OCI-LY7 (cell line): ENCODE data around the gene C1orf198.

Source experiments
- EZH2phosphoT487 ChIP-seq: fragments of 200-600 bp; sonication (generic); IDR thresholded peaks from 2 replicates; pipeline ENCODE4 v1.6.1; 2018; ENCODE audit warnings: low read depth, borderline replicate concordance, mild to moderate bottlenecking, mixed run types, antibody characterized with exemption, low read length, moderate library complexity, mixed read lengths
- TF ChIP-seq, protein P1 (sequence below): fragments of 200-600 bp; sonication (generic); conservative IDR thresholded peaks from 2 replicates; pipeline ENCODE4 v1.5.1; 2014; ENCODE audit warnings: mild to moderate bottlenecking, antibody characterized with exemption, low read length, moderate library complexity, mixed read lengths

DNA sequence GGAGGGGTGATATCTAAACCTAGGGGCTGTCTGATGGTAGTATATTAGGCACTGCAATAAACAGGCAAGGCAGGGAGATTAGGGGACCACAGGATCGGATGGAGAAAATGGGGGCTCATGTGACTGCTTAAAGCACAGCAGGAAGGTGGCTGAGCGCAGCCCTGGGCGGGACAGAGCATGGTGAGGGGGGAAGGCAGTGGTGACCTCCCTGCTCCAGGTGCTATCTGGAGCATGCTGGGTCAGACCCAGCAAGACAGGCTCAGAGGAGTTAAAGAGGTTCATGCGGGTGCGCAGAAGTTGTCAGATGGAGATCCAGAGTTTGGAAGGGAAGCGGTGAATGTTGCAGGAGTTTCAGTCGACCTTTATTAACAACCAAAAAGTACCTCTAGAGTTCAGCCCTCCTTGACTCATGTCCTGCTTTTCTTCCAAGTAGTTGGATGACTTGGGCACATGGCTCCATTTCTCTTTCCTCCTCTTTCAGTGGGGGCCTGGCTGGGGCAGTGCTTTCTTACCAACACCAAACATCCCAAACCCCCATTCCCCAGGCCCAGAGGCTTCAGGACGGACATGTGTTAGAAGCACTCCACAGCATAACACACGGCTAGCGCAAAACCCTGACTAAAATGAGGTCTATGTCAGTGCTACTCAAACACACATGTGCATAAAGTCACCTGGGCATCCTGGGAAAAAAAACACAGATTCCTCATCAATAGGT is 79.6 kb downstream of the C1orf198 start:
- TF ChIP-seq, protein P1, sequence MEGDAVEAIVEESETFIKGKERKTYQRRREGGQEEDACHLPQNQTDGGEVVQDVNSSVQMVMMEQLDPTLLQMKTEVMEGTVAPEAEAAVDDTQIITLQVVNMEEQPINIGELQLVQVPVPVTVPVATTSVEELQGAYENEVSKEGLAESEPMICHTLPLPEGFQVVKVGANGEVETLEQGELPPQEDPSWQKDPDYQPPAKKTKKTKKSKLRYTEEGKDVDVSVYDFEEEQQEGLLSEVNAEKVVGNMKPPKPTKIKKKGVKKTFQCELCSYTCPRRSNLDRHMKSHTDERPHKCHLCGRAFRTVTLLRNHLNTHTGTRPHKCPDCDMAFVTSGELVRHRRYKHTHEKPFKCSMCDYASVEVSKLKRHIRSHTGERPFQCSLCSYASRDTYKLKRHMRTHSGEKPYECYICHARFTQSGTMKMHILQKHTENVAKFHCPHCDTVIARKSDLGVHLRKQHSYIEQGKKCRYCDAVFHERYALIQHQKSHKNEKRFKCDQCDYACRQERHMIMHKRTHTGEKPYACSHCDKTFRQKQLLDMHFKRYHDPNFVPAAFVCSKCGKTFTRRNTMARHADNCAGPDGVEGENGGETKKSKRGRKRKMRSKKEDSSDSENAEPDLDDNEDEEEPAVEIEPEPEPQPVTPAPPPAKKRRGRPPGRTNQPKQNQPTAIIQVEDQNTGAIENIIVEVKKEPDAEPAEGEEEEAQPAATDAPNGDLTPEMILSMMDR, result no peak
- TF ChIP-seq EZH2phosphoT487, result no peak
